Peyer's patch (tissue), 4 donors: ENCODE results near the gene DLGAP4. TPM values are rescaled to one million over a fixed set of nuclear protein-coding genes. Genes with fewer than 3 reads are reported as not detected.

Experiments
- DNase-seq, 3 donors: peaks; one replicate each; pipeline ENCODE4 v3.0.0-alpha.2; 2017 to 2019
- H3K27ac ChIP-seq, 4 donors: fragments of 200-600 bp; sonication (generic); one replicate each; pipeline ENCODE4 v1.5.1; 2016 to 2019
- H3K27me3 ChIP-seq, 2 donors: fragments of 200-600 bp; sonication (generic); one replicate each; pipeline ENCODE4 v1.5.1; 2019
- H3K36me3 ChIP-seq, 3 donors: fragments of 200-600 bp; sonication (generic); one replicate each; pipeline ENCODE4 v1.5.1; 2016 to 2019
- H3K4me1 ChIP-seq, 4 donors: fragments of 200-600 bp; sonication (generic); one replicate each; pipeline ENCODE4 v1.5.1; 2016 to 2019
- H3K4me3 ChIP-seq, 4 donors: fragments of 200-600 bp; sonication (generic); 1 replicate in 3 of 4; 2 replicates in 1 of 4; pipeline ENCODE4 v1.5.1; 2016 to 2019; ENCODE audit warnings: mild to moderate bottlenecking in 1 of 4
- H3K9me3 ChIP-seq, 4 donors: fragments of 200-600 bp; sonication (generic); one replicate each; pipeline ENCODE4 v1.5.1; 2016 to 2019; ENCODE audit warnings: mild to moderate bottlenecking in 1 of 4
- POLR2A ChIP-seq, 2 donors: fragments of 450-650 bp; IDR thresholded peaks; one replicate each; pipeline ENCODE4 v1.5.1; 2017; ENCODE audit warnings: antibody characterized with exemption in 2 of 2, mild to moderate bottlenecking in 2 of 2, moderate library complexity in 2 of 2
- total RNA-seq, 4 donors: library from RNA; depleted of rRNA; stranded (reverse); fragments of >200 nt; gene quantifications; one replicate each; pipeline ENCODE4 v1.1.0, GENCODE V29; 2016
- TF ChIP-seq, protein P1 (sequence below), 6 experiments: fragments of 450-650 bp in 4 of 6; fragments of 200-600 bp in 2 of 6; sonication (generic) in 1 of 6; IDR thresholded peaks; one replicate each; pipeline ENCODE4 v1.5.1; 2017 to 2019; ENCODE audit warnings: antibody characterized with exemption in 6 of 6, mild to moderate bottlenecking in 3 of 6, moderate library complexity in 1 of 6

Gene DLGAP4
- total RNA-seq, 4 donors from 2014 or later: 44.5 to 70.1 (median 59.0) TPM

DNA sequence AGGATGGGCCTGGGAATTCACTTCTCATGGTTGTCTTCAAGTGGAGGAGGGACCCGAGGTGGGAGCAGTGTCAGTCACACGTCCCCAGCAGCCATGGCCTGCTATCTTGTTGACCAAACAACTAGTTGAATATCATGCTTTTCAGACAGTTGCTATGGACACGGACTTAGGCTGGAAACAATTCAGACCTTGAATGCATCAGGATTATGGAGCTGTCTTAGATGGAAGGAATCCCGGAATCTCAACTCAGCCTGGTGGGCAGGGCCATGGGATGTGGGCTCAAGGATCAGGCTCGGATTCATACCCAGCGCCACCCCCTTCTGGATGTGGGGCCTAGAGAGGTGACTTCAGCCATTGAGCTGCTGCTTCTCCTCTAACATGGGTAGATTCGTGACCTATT is 112.6 kb downstream of the DLGAP4 start:
- no peak for TF ChIP-seq POLR2A (IDR thresholded peaks at IDR 0.05)
- TF ChIP-seq, protein P1, sequence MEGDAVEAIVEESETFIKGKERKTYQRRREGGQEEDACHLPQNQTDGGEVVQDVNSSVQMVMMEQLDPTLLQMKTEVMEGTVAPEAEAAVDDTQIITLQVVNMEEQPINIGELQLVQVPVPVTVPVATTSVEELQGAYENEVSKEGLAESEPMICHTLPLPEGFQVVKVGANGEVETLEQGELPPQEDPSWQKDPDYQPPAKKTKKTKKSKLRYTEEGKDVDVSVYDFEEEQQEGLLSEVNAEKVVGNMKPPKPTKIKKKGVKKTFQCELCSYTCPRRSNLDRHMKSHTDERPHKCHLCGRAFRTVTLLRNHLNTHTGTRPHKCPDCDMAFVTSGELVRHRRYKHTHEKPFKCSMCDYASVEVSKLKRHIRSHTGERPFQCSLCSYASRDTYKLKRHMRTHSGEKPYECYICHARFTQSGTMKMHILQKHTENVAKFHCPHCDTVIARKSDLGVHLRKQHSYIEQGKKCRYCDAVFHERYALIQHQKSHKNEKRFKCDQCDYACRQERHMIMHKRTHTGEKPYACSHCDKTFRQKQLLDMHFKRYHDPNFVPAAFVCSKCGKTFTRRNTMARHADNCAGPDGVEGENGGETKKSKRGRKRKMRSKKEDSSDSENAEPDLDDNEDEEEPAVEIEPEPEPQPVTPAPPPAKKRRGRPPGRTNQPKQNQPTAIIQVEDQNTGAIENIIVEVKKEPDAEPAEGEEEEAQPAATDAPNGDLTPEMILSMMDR (IDR thresholded peaks at IDR 0.05): no peak

DNA sequence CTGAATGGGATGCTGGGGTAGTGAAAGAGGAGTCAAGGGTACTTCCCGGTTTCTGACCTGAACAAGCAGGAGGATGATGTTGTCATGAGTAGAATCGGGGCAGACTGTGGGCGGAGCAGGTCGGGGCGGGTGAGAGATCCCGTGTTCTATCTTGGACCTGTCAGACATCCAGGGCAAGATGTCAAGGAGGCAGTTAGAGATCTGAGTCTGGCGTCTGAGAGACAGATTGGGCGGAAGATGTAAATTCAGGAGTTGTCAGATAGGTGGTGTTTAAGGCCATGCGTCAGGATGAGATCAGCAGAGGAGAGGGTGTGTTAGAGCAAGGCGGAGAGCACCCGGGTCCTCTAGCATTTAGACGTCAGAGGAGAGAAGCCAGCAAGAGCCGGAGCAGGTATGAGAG is 115.5 kb downstream of the DLGAP4 start:
- Histone ChIP-seq H3K36me3 (no peaks in the 10 kb centered on the region), H3K4me1 (no peaks in the 10 kb centered on the region), H3K9me3 (no peaks in the 10 kb centered on the region), H3K4me3 (no peak overlapping the region), H3K27me3 (no peaks in the 10 kb centered on the region), H3K27ac (no peak overlapping the region)
- no peak for DNase-seq
- TF ChIP-seq, protein P1 (IDR thresholded peaks at IDR 0.05): no peak
- TF ChIP-seq POLR2A (IDR thresholded peaks at IDR 0.05): no peak

More for the DNA sequence above, 112.6 kb downstream of the DLGAP4 start:
- no peaks in the 10 kb centered on the region for H3K4me1 ChIP-seq
- H3K9me3 ChIP-seq: no peaks in the 10 kb centered on the region
- H3K4me3 ChIP-seq: no peak overlapping the region
- no peak overlapping the region for H3K27ac ChIP-seq
- H3K27me3 ChIP-seq: no peaks in the 10 kb centered on the region
- H3K36me3 ChIP-seq: no peaks in the 10 kb centered on the region
- DNase-seq: no peak

GRCh38 chr20:36424314-36424713 is 118.2 kb downstream of the DLGAP4 start:
- Histone ChIP-seq H3K27me3 (no peaks in the 10 kb centered on the region), H3K27ac (no peak overlapping the region), H3K36me3 (no peaks in the 10 kb centered on the region), H3K9me3 (no peaks in the 10 kb centered on the region), H3K4me1 (no peaks in the 10 kb centered on the region), H3K4me3 (no peak overlapping the region)
- no peak for TF ChIP-seq POLR2A (IDR thresholded peaks at IDR 0.05)
- TF ChIP-seq, protein P1 (IDR thresholded peaks at IDR 0.05): no peak
- no peak for DNase-seq

DNA sequence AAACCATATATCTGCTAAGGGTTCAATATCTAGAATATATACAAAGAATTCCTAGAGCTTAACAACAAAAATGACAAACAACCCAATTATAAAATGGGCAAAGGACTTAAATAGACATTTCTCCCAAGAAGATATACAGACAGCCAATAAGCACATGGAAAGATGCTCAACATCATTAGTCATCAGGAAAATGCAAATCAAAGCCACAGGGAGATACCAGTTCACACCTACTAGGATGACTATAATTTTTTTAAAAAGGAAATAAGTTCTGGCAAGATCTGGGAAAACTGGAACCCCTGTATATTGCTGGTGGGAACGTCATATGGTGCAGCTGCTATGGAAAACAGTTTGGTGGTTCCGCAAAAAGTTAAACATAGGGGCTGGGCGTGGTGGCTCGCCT is 119.0 kb downstream of the DLGAP4 start:
- H3K36me3 ChIP-seq: no peaks in the 10 kb centered on the region
- no peak for TF ChIP-seq POLR2A (IDR thresholded peaks at IDR 0.05)
- TF ChIP-seq, protein P1 (IDR thresholded peaks at IDR 0.05): no peak
- H3K27me3 ChIP-seq: no peaks in the 10 kb centered on the region

DNA sequence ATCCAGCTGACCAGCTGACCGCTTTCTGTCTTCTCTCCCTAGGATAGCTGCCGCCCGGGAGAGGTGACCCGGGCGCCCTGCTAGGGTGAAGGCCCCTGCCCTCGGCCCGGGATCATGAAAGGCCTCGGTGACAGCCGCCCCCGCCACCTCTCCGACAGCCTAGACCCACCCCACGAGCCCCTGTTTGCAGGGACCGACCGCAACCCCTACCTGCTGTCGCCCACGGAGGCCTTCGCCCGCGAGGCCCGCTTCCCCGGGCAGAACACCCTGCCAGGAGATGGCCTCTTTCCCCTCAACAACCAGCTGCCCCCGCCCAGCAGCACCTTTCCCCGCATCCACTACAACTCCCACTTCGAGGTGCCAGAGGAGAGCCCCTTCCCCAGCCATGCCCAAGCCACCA is 125.5 kb downstream of the DLGAP4 start:
- Histone ChIP-seq H3K27ac (no peak overlapping the region), H3K27me3 (no peaks in the 10 kb centered on the region), H3K4me3 (no peak overlapping the region), H3K9me3 (no peaks in the 10 kb centered on the region), H3K4me1 (peaks cover 0 to 4% (median 0%) of the 10 kb centered on the region in 4 donors), H3K36me3 (no peaks in the 10 kb centered on the region)
- DNase-seq: no peak
- TF ChIP-seq, protein P1 (IDR thresholded peaks at IDR 0.05): no peak
- no peak for TF ChIP-seq POLR2A (IDR thresholded peaks at IDR 0.05)

More for the DNA sequence above, 119.0 kb downstream of the DLGAP4 start:
- no peak overlapping the region for H3K4me3 ChIP-seq
- H3K27ac ChIP-seq: no peak overlapping the region
- H3K4me1 ChIP-seq: no peaks in the 10 kb centered on the region
- no peaks in the 10 kb centered on the region for H3K9me3 ChIP-seq
- no peak for DNase-seq

- no peaks in the 10 kb centered on the region for H3K27me3 ChIP-seq
- DNase-seq: no peak
- H3K9me3 ChIP-seq: no peaks in the 10 kb centered on the region
- H3K4me1 ChIP-seq: peaks cover 0 to 4% (median 0%) of the 10 kb centered on the region in 4 donors
- no peak overlapping the region for H3K27ac ChIP-seq
- no peak overlapping the region for H3K4me3 ChIP-seq
- H3K36me3 ChIP-seq: no peaks in the 10 kb centered on the region
- TF ChIP-seq, protein P1 (IDR thresholded peaks at IDR 0.05): no peak
- TF ChIP-seq POLR2A (IDR thresholded peaks at IDR 0.05): no peak
Measured at GRCh38 chr20:36432096-36432495, 126.0 kb downstream of the DLGAP4 start.
